ENCODE data around the gene ZNF76. TPM values are rescaled to one million over a fixed set of nuclear protein-coding genes. Genes with fewer than 3 reads are reported as not detected.

ZNF76 gene
- total and polyA plus RNA-seq, 10 of the 15 experiments (the other 5 are each of a cell fraction or from before 2014, with no cell fraction given) = 2.8 to 41.0 (median 24.8) TPM

DNA sequence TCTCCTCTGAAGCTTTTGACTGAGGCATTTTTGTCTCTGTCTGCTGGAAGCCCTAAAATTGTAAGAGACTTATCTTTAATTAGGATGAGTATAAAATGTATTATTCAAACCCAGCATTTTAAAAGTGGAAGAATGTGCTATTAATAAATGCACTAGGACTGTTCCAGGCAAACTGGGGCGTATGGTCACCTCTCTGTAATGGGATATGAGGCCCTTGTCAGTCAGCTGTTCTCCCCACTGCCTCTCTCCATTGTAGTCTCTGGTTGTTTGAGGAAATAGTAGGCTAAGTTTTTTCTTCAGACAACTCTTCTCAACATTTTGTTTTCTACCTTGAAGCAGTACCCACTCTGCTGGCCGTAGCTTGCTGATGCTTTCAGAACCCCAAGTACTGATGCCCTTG is 23.8 kb downstream of the ZNF76 start:
- in situ Hi-C loops (cut with MboI) = no loop called here
- Histone ChIP-seq H3K9ac (ENCODE audit: control insufficient read depth, insufficient read depth, low read length) (no peak overlapping the region), H4K20me1 (ENCODE audit: control insufficient read depth, insufficient read depth) (no peaks in the 10 kb centered on the region), H3K9me3 (replicated peaks; ENCODE audit: control insufficient read depth, insufficient read depth, low read length) (no peaks in the 10 kb centered on the region), H2AFZ (ENCODE audit: control insufficient read depth, low read depth, low read length) (no peak overlapping the region), H3K4me3 (no peak overlapping the region), H3K36me3 (ENCODE audit: control insufficient read depth in 2 of 2, insufficient read depth in 2 of 2, low read length in 1 of 2) (peaks cover 5 to 19% of the 10 kb centered on the region in 2 experiments), H3K4me2 (ENCODE audit: control insufficient read depth, insufficient read depth) (no peak overlapping the region), H3K27ac (ENCODE audit: control insufficient read depth, insufficient read depth) (no peak overlapping the region), H3K4me1 (ENCODE audit: control insufficient read depth, insufficient read depth, low read length) (no peaks in the 10 kb centered on the region), H3K27me3 (replicated peaks in 1 of 2; ENCODE audit: control insufficient read depth in 2 of 2, insufficient read depth in 2 of 2, low read length in 1 of 2) (no peaks in the 10 kb centered on the region), H3K79me2 (ENCODE audit: control insufficient read depth, insufficient read depth, low read length) (no peaks in the 10 kb centered on the region)
- ChIA-PET RAD21 (ENCODE audit: unreplicated experiment) (no interaction called here), SMC1A (ENCODE audit: uncharacterized antibody, unreplicated experiment) (interaction anchor here (1.6 kb wide), 1 partner anchor 18 kb away, joined by 4 read pairs; no protein-coding TSS in a partner anchor), POLR2A (no interaction called here), CTCF (interaction anchor here (1.4 kb wide), 1 partner anchor 45 kb away, joined by 3 read pairs; no protein-coding TSS in a partner anchor)
- FAIRE-seq (no peak), ATAC-seq (no peak), DNase-seq (ENCODE audit: low read depth, low spot score) (no peak)
- no TSS peak for BruUV-seq (replicated peaks)
- 68% methylated on average over 2 of the region's 2 CpGs for WGBS (ENCODE audit: insufficient coverage, insufficient replicate concordance, low lambda C conversion rate, missing lambda C conversion rate)
- TF ChIP-seq ZNF384 (IDR thresholded peaks at IDR 0.05; ENCODE audit: borderline replicate concordance, low read depth, low read length) (no peak), STAT3 (IDR thresholded peaks at IDR 0.05; ENCODE audit: low read depth, low read length) (no peak), POU2F2 (IDR thresholded peaks at IDR 0.05; ENCODE audit: borderline replicate concordance, low read depth, low read length) (no peak), EED (IDR thresholded peaks at IDR 0.05; ENCODE audit: low read depth) (no peak)
- TF ChIP-seq, protein P1, sequence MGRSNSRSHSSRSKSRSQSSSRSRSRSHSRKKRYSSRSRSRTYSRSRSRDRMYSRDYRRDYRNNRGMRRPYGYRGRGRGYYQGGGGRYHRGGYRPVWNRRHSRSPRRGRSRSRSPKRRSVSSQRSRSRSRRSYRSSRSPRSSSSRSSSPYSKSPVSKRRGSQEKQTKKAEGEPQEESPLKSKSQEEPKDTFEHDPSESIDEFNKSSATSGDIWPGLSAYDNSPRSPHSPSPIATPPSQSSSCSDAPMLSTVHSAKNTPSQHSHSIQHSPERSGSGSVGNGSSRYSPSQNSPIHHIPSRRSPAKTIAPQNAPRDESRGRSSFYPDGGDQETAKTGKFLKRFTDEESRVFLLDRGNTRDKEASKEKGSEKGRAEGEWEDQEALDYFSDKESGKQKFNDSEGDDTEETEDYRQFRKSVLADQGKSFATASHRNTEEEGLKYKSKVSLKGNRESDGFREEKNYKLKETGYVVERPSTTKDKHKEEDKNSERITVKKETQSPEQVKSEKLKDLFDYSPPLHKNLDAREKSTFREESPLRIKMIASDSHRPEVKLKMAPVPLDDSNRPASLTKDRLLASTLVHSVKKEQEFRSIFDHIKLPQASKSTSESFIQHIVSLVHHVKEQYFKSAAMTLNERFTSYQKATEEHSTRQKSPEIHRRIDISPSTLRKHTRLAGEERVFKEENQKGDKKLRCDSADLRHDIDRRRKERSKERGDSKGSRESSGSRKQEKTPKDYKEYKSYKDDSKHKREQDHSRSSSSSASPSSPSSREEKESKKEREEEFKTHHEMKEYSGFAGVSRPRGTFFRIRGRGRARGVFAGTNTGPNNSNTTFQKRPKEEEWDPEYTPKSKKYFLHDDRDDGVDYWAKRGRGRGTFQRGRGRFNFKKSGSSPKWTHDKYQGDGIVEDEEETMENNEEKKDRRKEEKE (IDR thresholded peaks at IDR 0.05) = no peak
- intact Hi-C loops (cut with micrococcal nuclease; ENCODE audit: unreplicated experiment) = no loop called here

Measured in GM12878 (cell line).